NCI-H748 (cell line): ENCODE data around the gene SCD.
A peak's percentile ranks its signal among the peaks of the same experiment; 100 is the strongest.

Experiments used
- DNase-seq: peaks from one replicate; lab custom pipeline; 2025; ENCODE audit not compliant: unreplicated experiment; lab: John Stamatoyannopoulos, UW

Gene SCD

DNA sequence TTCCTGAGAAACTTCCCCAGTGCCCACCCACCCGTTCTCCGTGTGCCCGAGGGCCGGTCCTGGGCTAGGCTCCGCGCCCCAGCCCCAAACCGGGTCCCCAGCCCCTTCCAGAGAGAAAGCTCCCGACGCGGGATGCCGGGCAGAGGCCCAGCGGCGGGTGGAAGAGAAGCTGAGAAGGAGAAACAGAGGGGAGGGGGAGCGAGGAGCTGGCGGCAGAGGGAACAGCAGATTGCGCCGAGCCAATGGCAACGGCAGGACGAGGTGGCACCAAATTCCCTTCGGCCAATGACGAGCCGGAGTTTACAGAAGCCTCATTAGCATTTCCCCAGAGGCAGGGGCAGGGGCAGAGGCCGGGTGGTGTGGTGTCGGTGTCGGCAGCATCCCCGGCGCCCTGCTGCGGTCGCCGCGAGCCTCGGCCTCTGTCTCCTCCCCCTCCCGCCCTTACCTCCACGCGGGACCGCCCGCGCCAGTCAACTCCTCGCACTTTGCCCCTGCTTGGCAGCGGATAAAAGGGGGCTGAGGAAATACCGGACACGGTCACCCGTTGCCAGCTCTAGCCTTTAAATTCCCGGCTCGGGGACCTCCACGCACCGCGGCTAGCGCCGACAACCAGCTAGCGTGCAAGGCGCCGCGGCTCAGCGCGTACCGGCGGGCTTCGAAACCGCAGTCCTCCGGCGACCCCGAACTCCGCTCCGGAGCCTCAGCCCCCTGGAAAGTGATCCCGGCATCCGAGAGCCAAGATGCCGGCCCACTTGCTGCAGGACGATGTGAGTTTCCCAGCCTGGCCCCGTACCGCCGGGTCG is at the start of gene SCD:
Gene SCD (plus strand): TSS at position 469 of the 803 bp plus-strand sequence. CDS start 272 bp downstream, at position 741.
- peak; percentile 95 for DNase-seq

- no peak for DNase-seq
Measured at GRCh38 chr10:100297242-100297641, 49.8 kb upstream of the SCD start.

- peak; percentile 29 for DNase-seq
Measured at GRCh38 chr10:100301123-100301522, 45.9 kb upstream of the SCD start.

DNA sequence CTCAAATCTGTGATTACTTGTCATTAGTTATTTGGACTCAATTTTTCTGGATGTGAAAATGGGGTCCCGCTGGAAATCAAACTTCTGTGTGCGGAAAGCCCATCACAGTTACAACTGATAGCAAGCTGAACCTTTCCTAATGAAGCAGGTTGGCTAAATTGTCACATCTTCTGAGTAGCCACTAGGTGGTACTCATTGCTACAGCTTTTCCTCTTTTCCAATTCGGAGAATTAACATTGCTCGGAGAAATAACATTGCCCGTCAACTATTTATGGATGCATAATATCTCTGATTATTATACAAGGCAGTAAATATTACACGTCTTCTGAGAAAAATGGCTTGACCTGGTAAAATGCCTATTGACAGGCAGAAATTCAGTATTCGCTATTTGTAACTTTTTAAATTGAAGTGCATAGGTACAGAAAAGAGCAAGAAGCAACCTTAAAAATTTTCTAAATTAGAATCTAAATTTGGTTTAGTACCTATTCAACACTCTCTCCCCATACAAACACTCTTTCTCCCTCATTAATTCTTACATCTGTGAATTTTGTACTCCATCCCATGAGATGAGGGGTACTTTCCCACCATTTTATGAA is 43.2 kb upstream of the SCD start:
- DNase-seq: peak; percentile 58

- no peak for DNase-seq
Measured at GRCh38 chr10:100304414-100304813, 42.6 kb upstream of the SCD start.

DNA sequence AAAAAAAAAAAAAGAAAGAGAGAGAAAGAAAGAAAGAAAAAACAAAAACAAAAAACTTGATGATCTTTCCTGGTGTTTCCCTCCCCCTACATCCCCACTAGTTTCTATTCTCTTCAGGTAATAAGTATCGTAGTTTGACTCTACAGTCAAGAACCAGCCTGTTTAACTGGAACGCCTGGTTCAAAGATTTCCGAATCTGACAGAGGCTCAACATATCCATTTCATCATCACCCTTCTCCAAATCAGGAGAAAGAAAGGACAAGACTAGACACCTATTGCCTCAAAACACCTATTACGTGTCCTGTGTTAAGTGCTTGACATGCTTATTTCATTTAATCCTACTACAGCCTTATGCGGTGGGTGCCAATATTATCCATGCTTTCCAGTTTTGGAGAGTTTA is 40.2 kb upstream of the SCD start:
- no peak for DNase-seq

DNA sequence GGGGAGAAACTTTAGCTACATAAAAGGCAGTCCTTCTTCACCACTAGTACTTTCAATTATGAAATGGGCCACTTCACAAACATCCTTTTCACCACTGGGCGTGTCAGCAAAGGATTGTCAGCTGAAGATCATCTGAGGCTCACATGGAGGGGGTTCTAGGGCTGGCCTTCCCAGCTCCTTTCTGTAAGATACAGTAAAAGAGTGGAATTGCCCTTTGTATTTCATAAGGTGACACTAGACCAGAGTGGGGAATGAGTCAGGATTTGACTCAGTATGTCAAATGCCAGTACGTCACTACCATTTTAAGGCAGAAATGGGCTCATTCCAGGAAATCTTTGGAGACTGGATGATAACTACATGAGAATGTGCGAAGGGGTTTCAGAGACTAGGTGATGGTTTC is 39.3 kb upstream of the SCD start:
- no peak for DNase-seq

DNA sequence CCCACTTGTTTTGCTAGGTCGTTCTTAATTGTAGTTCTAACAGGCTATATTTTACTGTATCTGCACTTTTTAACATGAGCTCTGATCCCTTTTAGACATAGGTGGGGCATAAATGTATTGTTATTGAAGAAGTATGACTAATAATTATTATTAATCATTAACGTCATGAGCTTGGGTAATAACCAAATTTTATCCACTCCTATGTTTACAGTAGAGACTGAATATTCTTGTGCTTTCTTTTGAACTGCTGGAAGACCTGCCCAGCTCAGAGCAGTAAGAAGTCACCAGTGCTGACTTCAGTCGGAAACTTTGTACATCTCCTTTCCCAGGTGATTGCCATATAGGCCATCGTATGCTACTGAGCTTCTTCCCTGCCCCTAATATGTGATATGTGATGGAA is 35.7 kb upstream of the SCD start:
- DNase-seq: no peak

DNA sequence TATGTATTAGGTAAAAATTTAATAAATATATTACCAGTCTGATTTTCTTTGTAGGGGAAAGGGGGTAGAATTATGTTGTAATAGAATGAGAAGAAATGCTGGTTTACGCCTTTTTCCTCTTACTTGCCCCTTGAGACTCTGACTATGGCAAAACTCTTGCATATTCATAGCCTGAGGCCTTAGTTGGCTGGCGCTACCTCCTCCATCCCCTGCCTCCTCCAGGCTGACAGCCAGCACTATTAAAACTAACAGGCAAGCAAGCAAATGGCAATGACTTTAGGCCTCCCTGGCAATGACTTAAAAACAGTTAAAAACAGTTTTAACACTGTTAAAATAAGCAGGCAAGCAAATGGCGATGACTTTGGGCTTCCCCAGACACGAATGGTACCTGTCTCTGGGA is 31.4 kb upstream of the SCD start:
- no peak for DNase-seq

GRCh38 chr10:100318207-100318606 is 28.8 kb upstream of the SCD start:
- DNase-seq: no peak

GRCh38 chr10:100319707-100320402 is 27.2 kb upstream of the SCD start:
- peak; percentile 96 for DNase-seq

- DNase-seq: no peak
Measured at GRCh38 chr10:100325158-100325557, 21.9 kb upstream of the SCD start.

- peak; percentile 7 for DNase-seq
Measured at GRCh38 chr10:100327007-100327717, 19.9 kb upstream of the SCD start.

GRCh38 chr10:100327718-100328009 is 19.4 kb upstream of the SCD start:
- no peak for DNase-seq

GRCh38 chr10:100328198-100328597 is 18.8 kb upstream of the SCD start:
- no peak for DNase-seq

GRCh38 chr10:100330079-100330478 is 17.0 kb upstream of the SCD start, which contains the start of gene PKD2L1:
Gene PKD2L1, minus strand, starts transcription at chr10:100330228. Its CDS starts 125 bp downstream, at chr10:100330103.
- no peak for DNase-seq

GRCh38 chr10:100333106-100333505 is 13.9 kb upstream of the SCD start:
- no peak for DNase-seq

DNA sequence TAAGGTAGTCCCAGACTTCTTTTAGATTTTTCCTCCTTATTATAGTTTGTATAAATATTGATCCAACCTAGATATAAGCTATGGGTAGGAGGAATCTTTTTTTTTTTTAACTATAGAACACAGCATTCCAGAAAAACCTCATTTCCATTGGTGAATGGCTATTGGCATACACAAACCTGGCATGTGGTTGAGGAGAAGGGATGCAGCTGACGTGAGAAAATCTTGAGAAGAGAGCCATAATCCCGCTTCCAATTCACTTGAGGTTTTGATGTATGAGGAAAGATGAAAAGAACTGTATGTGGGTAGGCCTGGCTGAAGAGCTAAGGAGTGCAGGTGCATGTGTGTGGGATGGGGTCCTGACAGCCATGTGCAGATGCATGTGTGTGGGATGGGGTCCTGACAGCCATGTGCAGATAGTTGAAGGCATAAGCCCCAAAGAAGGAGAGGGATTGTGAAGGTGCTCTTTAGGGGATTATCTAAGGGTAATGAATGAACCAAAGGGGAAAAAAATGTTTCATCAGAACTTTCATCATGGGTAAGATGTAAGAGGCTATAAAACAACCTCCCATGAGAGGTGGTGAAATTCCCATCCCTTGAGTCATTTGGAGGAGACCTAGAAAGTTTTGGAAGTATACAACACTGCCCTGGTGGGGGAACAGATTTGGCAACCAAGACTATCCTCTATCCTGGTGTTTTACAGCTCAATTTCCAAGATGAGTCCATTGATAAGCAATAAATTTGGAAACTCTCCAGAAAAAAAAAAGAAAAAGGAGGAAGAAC is 13.2 kb upstream of the SCD start:
- no peak for DNase-seq

- no peak for DNase-seq
Measured at GRCh38 chr10:100334762-100335161, 12.3 kb upstream of the SCD start.

DNA sequence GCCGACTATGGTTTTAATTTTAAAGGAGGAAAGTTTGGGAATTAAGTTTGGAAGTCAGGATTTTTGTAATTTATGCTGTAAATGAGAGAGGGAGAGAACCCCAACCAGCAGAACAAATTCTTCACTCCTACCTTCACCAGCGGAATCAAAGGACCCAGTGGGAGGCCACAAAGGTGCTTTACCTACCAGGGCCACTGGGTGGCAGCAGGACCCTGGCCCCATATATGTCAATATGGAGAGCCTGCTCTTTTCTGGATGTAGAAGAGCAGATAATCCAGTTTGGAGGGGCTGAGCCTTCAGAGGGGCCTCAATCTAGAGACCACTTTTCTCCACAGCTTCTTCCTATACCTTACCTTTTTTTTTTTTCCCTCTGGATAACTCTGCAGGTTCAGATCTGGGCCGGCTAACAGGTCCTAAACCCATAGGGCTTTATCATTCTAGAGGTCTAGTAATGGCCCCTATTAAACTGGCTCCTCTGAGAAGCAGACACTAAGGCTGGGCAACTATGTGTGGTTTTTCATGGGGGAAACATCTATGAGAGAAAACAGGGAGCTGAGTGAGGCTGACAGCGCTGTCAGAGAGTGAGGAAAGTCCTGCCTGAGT is 8.5 kb upstream of the SCD start:
- peak; percentile 51 for DNase-seq
